ENCODE measurements around the gene CALML3. TPM values are rescaled to one million over a fixed set of nuclear protein-coding genes. Genes with fewer than 3 reads are reported as not detected.

The CALML3 gene
- total RNA-seq, 1 donor from 2014 or later: not detected

- Histone ChIP-seq H3K27ac (ENCODE audit: low read depth, low read length) (no peak overlapping the region), H4K20me1 (ENCODE audit: insufficient read depth, low read length) (no peaks in the 10 kb centered on the region), H3K9ac (ENCODE audit: low read length) (no peak overlapping the region), H3K27me3 (ENCODE audit: insufficient read depth, low read length) (no peaks in the 10 kb centered on the region), H3K4me3 (ENCODE audit: insufficient read depth, low read depth, low read length) (no peak overlapping the region), H3K79me2 (ENCODE audit: insufficient read depth, low read length) (no peaks in the 10 kb centered on the region), H3K9me3 (ENCODE audit: insufficient read depth, low read depth, low read length) (no peaks in the 10 kb centered on the region), H3K4me2 (ENCODE audit: low read length) (no peak overlapping the region), H3K4me1 (ENCODE audit: insufficient read depth, low read length) (no peaks in the 10 kb centered on the region), H2AFZ (ENCODE audit: low read depth, low read length) (no peak overlapping the region), H3K36me3 (ENCODE audit: insufficient read depth, low read length) (no peaks in the 10 kb centered on the region)
- TF ChIP-seq CTCF (IDR thresholded peaks at IDR 0.05; ENCODE audit: insufficient read depth, low read depth, low read length) (no peak), EZH2 (IDR thresholded peaks at IDR 0.05; ENCODE audit: insufficient read depth, low read length) (no peak)
- Mint-ChIP-seq H3K27ac (ENCODE audit: unreplicated experiment) (no peak overlapping the region), H3K4me3 (ENCODE audit: unreplicated experiment) (no peak overlapping the region), H3K27me3 (ENCODE audit: low read depth, unreplicated experiment) (peaks cover 33% of the 10 kb centered on the region), H3K4me1 (ENCODE audit: low read depth, unreplicated experiment) (peaks cover 5% of the 10 kb centered on the region), H3K36me3 (ENCODE audit: low read depth, unreplicated experiment) (peaks cover 9% of the 10 kb centered on the region), H3K9me3 (ENCODE audit: unreplicated experiment) (peaks cover 3% of the 10 kb centered on the region)
- DNase-seq (ENCODE audit: low read depth): no peak
- FAIRE-seq: no peak
These were observed 8.5 kb downstream of the CALML3 start for GRCh38 chr10:5533098-5533731.

GRCh38 chr10:5534051-5534821, 9.5 kb downstream of the CALML3 start:
- no peak overlapping the region for H2AFZ ChIP-seq (ENCODE audit: low read depth, low read length)
- no peak overlapping the region for H3K27ac ChIP-seq (ENCODE audit: low read depth, low read length)
- peaks cover 28% of the 10 kb centered on the region for H3K27me3 Mint-ChIP-seq (ENCODE audit: low read depth, unreplicated experiment)
- H3K36me3 Mint-ChIP-seq (ENCODE audit: low read depth, unreplicated experiment): peaks cover 9% of the 10 kb centered on the region
- FAIRE-seq (no peak), DNase-seq (ENCODE audit: low read depth) (no peak)
- H3K4me2 ChIP-seq (ENCODE audit: low read length): peak overlapping the region; percentile 15
- H3K4me1 ChIP-seq (ENCODE audit: insufficient read depth, low read length): peaks cover 9% of the 10 kb centered on the region
- H3K4me3 Mint-ChIP-seq (ENCODE audit: unreplicated experiment): no peak overlapping the region
- H4K20me1 ChIP-seq (ENCODE audit: insufficient read depth, low read length): no peaks in the 10 kb centered on the region
- peaks cover 5% of the 10 kb centered on the region for H3K9me3 Mint-ChIP-seq (ENCODE audit: unreplicated experiment)
- no peaks in the 10 kb centered on the region for H3K36me3 ChIP-seq (ENCODE audit: insufficient read depth, low read length)
- H3K4me3 ChIP-seq (ENCODE audit: insufficient read depth, low read depth, low read length): no peak overlapping the region
- no peaks in the 10 kb centered on the region for H3K9me3 ChIP-seq (ENCODE audit: insufficient read depth, low read depth, low read length)
- no peak for TF ChIP-seq EZH2 (IDR thresholded peaks at IDR 0.05; ENCODE audit: insufficient read depth, low read length)
- TF ChIP-seq CTCF (IDR thresholded peaks at IDR 0.05; ENCODE audit: insufficient read depth, low read depth, low read length): no peak
- H3K27ac Mint-ChIP-seq (ENCODE audit: unreplicated experiment): no peak overlapping the region
- no peaks in the 10 kb centered on the region for H3K79me2 ChIP-seq (ENCODE audit: insufficient read depth, low read length)
- no peak overlapping the region for H3K9ac ChIP-seq (ENCODE audit: low read length)
- H3K4me1 Mint-ChIP-seq (ENCODE audit: low read depth, unreplicated experiment): peaks cover 13% of the 10 kb centered on the region
- no peaks in the 10 kb centered on the region for H3K27me3 ChIP-seq (ENCODE audit: insufficient read depth, low read length)
